Kidney tubule cell (primary cell): ENCODE measurements around the gene EFCC1.
"Not testable (repeated sequence)": the region's sequence is repeated elsewhere in the genome, so short reads cannot be mapped to it uniquely, and the experiment has no call there.

Experiments
- DNase-seq: peaks from one replicate; pipeline ENCODE4 v3.0.0-alpha.2; 2018; ENCODE audit warnings: low spot score

The EFCC1 gene

DNA sequence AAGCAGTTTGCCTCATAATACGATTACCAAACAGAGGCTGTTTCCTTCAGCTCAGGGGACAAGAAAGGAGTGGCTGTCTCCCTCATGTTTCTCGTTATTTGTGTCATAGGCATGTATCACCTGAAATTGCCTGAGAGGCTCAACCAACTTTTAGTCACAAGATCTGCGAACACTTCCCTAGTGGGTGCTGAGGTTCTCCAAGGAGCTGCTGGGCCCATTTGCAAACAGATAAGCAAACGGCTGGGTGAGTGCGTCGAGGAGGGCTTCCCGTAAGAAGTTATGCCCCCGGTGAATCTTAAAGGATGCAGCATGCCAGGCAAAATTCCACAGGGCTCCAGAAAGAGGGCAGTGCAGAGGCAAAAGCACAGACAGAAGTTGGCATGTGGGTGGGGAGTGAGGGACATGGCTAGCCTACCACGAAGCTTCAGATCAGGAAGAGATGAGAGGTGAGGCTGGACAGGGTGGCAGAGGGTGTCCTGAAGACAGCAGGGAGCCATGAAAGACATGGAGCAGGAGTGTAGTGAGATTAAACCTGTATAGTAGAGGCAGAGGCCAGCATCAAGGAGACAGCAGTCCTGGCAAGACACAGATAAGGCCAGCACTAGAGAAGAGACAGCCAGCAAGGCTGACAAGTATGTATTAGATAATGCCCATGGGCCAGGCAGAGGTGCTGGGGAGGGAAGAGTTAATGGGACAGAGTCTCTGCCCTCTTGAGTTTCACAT lies 55.5 kb downstream of the EFCC1 start:
- no peak for DNase-seq

GRCh38 chr3:129057249-129057648 lies 56.1 kb downstream of the EFCC1 start:
- DNase-seq: no peak

- DNase-seq: no peak
Measured at GRCh38 chr3:129058441-129059200, 57.5 kb downstream of the EFCC1 start.

- no peak for DNase-seq
Measured at GRCh38 chr3:129059311-129059958, 58.3 kb downstream of the EFCC1 start.

DNA sequence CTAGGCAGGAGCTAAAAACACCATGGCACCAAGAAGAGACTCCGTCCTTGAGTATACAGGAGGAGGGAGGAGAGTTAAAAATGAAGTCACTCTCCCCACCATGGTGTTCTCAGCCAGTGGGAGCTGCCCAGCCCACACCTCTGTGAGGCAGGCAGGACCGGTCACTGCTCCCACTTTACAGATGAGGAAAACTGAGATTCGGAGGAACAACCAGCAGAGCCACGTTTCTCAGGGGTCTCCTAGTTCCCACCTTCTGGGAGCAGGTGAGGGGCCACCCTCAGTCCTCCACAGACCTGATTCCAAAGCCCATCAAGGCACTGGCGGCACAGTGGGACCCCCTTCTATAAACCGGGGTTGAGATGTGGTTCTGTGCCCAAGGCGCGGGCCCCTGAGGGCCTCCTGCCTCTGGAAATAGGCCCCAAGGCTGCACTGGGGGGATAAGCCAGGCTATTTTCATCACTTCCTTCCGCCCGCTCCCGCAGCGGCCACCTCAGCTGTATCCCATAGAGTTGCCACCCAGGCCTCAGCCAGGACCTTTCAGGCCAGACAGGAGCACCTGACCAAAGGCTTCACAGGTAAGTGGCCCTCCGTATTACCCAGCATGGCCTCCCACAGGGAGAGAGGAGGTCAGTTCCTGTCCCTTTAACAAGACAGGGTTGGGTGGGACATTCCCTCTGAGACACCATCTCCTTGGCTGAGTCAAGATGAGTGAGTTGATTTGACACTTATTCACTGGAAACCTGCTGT lies 59.3 kb downstream of the EFCC1 start, which contains the start of gene GP9:
Gene GP9, plus strand, starts transcription at position 504 of the 747 bp plus-strand sequence. CDS start 961 bp downstream, outside the sequence.
- DNase-seq: no peak

- DNase-seq: no peak
Measured at GRCh38 chr3:129061023-129061887, 60.2 kb downstream of the EFCC1 start.

- DNase-seq: no peak
Measured at GRCh38 chr3:129061888-129062834, 61.1 kb downstream of the EFCC1 start.

GRCh38 chr3:129063091-129063640 lies 62.1 kb downstream of the EFCC1 start:
- no peak for DNase-seq

DNA sequence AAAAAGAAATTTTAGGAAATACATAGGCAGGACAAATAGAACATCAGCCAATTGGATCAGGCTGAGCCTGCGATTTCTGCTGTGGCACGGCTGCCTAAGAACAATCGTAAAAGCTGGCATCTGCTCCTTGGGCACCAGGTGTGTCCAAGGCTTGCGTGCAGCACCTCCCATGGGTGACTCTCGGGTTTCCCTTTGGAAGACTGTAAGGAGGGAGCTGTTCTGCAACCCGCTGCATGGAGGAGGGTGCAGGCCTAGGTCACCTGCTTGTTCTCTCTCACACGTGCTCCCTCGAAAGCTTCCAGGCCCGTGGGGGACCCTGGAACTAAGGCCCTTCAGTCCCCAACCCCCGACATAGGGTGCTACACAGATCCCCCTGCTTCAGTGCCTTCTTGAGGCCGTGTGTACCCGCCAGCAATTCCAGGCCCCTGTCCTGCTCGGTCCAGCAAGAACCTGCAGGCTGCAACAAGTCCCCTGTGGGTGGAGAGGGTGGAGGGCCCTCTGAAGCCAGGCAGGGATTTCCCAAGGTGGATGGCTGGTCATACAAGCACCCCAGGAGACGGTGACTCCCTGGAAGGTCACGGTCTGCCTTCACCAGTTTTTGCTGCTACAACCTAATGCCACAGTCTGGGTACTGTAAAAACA lies 62.9 kb downstream of the EFCC1 start:
- DNase-seq: no peak

DNA sequence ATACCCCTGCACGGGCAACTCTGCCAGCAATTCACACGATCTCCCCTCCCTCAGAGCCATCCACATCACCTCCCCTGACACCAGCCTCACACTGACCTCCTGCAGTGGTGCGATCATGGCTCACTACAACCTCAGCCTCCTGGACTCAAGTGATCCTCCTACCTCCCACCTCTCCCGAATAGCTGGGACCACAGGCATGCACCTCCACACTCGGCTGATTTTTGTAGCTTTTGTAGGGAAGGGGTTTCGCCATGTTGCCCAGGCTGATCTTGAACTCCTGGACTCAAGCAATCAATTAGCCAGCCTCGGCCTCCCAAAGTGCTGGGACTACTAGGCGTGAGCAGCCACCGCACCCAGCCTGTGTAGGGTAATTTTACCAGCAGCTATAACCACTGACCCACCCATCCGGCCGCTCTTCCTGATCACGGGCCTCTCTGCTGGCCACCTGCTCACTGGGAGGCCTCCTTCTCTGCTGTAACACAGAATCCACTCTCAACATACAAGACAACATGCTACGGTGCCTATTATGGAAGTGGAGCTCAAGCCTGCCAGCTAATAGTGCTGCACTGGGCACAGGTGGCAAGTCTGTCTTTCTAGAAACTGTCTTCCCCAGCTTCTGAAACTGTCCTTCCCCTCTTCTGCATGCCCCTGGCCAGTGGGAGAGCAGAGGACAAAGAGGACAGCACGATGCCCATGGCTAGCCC lies 64.1 kb downstream of the EFCC1 start:
- no peak for DNase-seq

DNA sequence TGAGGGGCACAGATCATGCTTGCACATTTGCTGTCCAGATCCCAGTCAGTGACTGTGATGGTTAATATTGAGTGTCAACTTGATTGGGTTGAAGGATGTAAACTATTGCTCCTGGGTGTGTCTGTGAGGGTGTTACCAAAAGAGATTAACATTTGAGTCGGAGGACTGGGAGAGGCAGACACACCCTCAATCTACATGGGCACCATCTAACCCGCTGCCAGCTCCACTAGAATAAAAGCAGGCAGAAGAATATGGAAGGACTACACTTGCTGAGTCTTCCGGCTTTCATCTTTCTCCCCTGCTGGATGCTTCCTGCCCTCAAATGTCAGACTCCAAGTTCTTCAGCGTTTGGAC lies 64.6 kb downstream of the EFCC1 start:
- no peak for DNase-seq

GRCh38 chr3:129067719-129068118 lies 66.6 kb downstream of the EFCC1 start:
- not testable (repeated sequence) for DNase-seq

DNA sequence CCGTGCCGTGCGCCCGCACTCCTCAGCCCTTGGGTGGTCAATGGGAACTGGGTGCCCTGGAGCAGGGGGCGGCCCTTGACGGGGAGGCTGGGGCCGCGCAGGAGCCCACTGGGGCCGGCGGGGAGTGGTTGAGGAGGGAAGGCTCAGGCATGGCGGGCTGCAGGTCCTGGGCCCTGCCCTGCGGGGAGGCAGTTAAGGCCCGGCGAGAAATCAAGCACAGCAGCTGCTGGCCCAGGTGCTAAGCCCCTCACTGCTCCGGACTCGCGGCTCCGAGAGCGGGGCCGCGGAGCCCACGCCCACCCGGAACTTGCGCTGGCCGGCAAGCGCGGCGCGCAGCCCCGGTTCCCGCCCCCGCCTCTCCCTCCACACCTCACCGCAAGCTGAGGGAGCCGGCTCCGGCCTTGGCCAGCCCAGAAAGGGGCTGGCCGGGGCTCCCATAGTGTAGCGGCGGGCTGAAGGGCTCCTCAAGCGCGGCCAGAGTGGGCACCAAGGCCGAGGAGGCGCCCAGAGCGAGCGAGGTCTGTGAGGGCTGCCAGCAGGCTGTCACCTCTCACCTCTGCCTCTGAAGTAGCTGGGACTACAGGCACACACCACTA lies 67.3 kb downstream of the EFCC1 start:
- no peak for DNase-seq

DNA sequence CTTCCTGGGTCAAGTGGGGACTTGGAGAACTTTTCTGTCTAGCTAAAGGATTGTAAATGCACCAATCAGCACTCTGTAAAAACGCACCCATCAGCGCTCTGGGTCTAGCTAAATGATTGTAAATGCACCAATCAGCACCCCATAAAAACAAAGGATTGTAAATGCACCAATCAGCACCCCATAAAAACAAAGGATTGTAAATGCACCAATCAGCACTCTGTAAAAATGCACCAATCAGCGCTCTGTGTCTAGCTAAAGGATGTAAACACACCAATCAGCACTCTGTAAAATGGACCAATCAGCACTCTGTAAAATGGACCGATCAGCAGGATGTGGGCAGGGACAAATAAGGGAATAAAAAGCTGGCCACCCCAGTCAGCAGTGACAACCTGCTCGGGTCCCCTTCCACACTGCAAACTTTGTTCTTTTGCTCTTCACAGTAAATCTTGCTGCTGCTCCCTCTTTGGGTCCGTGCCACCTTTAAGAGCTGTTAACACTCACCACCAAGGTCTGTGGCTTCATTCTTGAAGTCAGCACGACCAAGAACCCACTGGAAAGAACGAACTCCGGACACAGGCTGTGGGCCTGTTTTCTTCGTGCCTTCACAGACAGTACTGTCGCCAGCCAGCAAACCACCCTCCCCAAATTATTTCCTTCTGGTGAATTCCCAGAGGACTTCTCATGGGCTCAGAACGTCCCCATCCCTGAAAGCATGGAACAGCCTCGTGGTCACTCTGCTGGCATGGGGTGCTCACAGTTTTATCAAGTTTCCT lies 68.4 kb downstream of the EFCC1 start:
- DNase-seq: not testable (repeated sequence)

DNA sequence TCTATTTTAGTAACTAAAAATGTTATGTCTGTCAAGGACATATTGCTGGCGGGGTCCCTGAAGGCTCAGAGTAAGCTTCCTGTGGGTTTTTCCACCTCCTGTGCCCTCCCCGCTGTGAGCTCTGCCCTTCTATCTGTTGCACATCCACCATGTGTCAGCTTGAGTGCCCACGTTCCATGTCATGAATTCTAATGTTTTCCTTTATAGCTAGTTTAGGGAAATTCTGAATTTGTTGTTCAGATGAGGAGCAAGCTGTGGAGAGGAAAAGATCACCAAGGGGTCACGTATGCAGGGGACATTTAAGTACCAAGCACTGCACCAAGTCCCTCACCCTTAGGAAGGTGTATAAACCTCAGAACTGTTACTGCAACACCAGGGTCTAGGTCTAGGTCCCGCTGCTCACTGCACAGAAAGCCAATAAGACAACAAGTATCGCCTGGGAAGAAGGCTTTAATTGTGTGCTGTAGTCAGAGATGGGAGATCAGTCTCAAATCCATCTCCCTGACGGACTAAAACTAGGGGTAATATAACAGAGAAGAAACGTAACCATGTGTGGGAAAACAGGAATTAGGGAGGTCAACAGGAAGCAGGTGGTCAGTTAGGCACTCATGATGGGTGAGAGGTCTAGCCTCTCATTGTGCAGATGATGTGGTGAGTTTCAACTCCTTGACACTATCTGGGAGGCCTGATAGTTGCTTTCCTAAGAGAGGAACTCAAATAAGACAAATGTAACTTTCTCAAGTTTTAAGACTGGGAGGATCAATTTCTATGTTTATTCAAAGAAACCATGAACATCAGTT lies 69.2 kb downstream of the EFCC1 start:
- DNase-seq: no peak

GRCh38 chr3:129077222-129077621 lies 76.1 kb downstream of the EFCC1 start:
- DNase-seq: no peak

DNA sequence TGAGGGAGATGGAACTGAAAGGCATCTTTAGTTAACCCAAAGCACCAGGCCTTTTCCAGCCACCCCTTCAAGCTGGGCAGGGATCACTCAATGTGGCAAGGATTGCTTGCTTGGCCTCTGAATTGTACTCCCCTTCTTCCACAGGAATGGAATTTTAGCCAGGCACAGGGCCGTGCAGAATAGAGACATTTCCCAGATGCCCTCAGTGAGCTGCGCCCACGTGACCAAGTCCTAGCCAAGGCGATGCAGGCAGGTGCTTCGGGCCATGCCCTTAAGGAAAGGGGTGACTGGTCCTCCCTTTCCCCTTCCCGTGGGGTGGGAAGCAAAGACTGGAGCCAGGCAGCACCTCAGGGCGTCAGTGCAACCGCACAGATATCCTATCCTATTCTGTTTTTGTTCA lies 77.4 kb downstream of the EFCC1 start:
- DNase-seq: no peak
